ENCODE results near the gene RRP12. TPM values are rescaled to one million over a fixed set of nuclear protein-coding genes. Genes with fewer than 3 reads are reported as not detected.

RRP12 gene
- total RNA-seq, 1 donor from 2014 or later = 9.6 TPM

DNA sequence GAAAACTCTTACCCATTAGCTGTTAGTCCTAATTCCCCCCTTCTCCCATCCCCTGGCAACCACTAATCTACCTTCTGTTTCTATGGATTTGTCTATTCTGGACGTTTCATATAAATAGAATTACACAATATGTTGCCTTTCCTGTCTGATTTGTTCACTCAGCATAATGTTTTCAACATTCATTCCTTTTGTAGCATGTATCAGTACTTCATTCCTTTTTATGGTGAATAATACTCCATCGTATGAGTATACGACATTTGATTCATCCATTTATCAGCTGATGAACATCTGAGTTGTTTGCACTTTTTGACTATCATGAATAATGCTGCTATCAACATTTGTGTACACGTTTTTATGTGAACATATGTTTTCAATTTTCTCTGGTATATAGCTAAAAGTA, 86.5 kb downstream of the RRP12 start:
- DNase-seq (ENCODE audit: low spot score) = no peak

- DNase-seq (ENCODE audit: low spot score) = no peak
Measured at GRCh38 chr10:97312897-97313296, 88.2 kb downstream of the RRP12 start.

DNA sequence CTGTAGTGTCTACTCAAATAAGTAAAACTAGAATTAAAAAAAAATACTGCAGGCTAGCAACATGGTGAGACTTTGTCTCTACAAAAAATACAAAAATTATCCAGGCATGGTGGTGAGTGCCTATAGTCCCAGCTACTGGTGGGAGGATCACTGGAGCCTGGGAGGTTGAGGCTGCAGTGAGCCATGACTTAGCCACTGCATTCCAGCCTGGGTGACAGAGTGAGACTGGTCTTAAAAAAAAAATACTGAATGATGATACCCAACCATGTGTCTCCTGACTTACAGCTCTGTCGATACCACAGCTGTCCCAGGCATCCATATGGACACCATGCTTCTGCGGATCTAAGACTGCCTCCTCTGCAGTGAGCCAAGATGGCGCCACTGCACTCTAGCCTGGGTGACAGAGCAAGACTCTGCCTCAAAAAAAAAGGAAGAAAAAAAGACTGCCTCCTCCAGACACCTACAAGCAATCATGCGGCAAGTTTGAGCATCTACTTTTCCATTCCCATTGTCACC, 90.0 kb downstream of the RRP12 start:
- no peak for DNase-seq (ENCODE audit: low spot score)

GRCh38 chr10:97307866-97308780, 93.0 kb downstream of the RRP12 start:
- no peak for DNase-seq (ENCODE audit: low spot score)

DNA sequence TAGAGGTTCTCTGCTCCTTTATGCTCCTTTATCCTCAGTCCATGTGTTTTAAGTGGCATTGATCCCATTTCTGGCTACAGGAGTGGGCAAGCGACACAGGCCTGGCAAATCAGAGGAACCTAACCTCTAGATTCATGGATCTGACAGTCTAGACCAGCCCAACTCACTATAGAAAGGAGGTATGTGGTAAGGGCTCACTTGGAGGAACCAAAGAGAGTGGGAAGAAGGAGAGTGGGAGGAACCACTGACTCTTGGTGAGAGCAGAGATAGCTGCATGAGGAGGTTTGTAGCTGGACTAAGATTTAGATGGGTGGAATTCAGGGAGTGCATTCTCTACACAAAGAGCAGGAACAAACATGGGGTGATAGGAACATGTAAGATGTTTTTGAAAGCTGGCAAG, 93.7 kb downstream of the RRP12 start:
- no peak for DNase-seq (ENCODE audit: low spot score)

Other genes with a start within 250 kb of the RRP12 start
- 0.72 TPM for gene SLIT1, start 215.4 kb downstream of the RRP12 start, total RNA-seq (ENCODE audit: insufficient read depth, low replicate concordance)
- 15.2 TPM for gene ARHGAP19, start 108.7 kb downstream of the RRP12 start, total RNA-seq (ENCODE audit: insufficient read depth, low replicate concordance)
- gene FRAT1, start 82.1 kb downstream of the RRP12 start, total RNA-seq (ENCODE audit: insufficient read depth, low replicate concordance) = 4.1 TPM
- 5.1 TPM for gene FRAT2, start 66.6 kb downstream of the RRP12 start, total RNA-seq (ENCODE audit: insufficient read depth, low replicate concordance)
- gene PGAM1, start 24.9 kb upstream of the RRP12 start, total RNA-seq (ENCODE audit: insufficient read depth, low replicate concordance) = 165 TPM
- 16.1 TPM for gene EXOSC1, start 44.7 kb upstream of the RRP12 start, total RNA-seq (ENCODE audit: insufficient read depth, low replicate concordance)
- gene ZDHHC16, start 44.8 kb upstream of the RRP12 start, total RNA-seq (ENCODE audit: insufficient read depth, low replicate concordance) = 35.9 TPM
- gene MMS19, start 97.1 kb upstream of the RRP12 start, total RNA-seq (ENCODE audit: insufficient read depth, low replicate concordance) = 66.2 TPM
- 16.9 TPM for gene UBTD1, start 97.6 kb upstream of the RRP12 start, total RNA-seq (ENCODE audit: insufficient read depth, low replicate concordance)
- not detected for gene ANKRD2, start 171.4 kb upstream of the RRP12 start, total RNA-seq (ENCODE audit: insufficient read depth, low replicate concordance)
- 5.1 TPM for gene HOGA1, start 183.0 kb upstream of the RRP12 start, total RNA-seq (ENCODE audit: insufficient read depth, low replicate concordance)
- gene C10orf62, start 188.4 kb upstream of the RRP12 start, total RNA-seq (ENCODE audit: insufficient read depth, low replicate concordance) = 0.96 TPM
- gene MORN4, start 232.2 kb upstream of the RRP12 start, total RNA-seq (ENCODE audit: insufficient read depth, low replicate concordance) = 0.48 TPM
- 11.6 TPM for gene PI4K2A, start 239.3 kb upstream of the RRP12 start, total RNA-seq (ENCODE audit: insufficient read depth, low replicate concordance)

Data from umbilical cord (tissue), 2 donors.